Measurements from ENCODE around the gene NFATC1. TPM values are rescaled to one million over a fixed set of nuclear protein-coding genes. Genes with fewer than 3 reads are reported as not detected.

The NFATC1 gene
- total RNA-seq, 6 donors from 2014 or later = 13.6 to 39.5 (median 20.3) TPM

DNA sequence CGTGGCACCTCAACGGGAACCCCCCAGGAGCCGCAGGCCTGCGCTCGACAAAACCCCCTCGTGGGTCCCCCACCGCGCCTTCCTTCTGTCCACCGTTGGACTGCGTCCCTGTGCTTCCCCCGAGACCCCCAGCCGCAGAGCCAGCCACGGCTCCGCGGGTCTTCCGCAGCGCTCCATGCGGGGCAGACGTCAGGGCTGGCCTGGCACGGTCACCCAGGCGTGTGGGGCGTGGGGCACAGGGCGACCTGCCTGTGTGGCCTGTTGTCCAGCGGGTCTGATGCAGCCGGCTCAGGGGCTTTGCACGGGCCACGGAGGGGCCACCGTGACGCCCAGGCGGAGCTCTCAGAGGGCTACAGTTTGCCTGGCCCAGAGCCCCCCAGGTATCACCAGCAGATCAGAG lies 11.0 kb downstream of the NFATC1 start:
- peak overlapping the region in 3 of 4 donors; percentile 63 to 77 (median 72) for H3K27ac ChIP-seq
- peaks cover 31 to 54% (median 35%) of the 10 kb centered on the region in 4 donors for H3K4me1 ChIP-seq
- DNase-seq = peak in 1 of 2 donors; percentile 84

DNA sequence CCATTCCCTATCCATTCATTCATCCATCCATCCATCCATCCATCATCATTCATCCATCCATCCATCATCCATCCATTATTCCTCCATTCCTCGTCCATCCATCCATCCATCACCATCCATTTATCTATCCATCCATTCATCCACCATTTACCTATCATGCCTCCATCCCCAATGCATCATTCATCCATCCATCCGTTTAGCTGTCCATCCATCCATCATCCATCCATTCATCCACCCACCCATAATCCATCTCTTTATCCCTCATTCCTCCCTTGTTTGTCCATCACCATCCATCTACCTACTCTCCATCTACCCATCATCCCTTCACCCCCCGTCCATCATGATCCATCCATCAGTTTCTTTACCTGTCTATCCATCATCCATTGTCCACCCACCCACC lies 13.6 kb downstream of the NFATC1 start:
- 92 to 96% methylated on average over 3 of the region's 3 CpGs for WGBS, 2 donors
- Histone ChIP-seq H3K9me3 (no peaks in the 10 kb centered on the region), H3K4me3 (no peak overlapping the region), H3K27me3 (no peaks in the 10 kb centered on the region), H3K27ac (no peak overlapping the region), H3K4me1 (peaks cover 9 to 33% (median 11%) of the 10 kb centered on the region in 4 donors), H3K36me3 (peaks cover 0 to 34% (median 19%) of the 10 kb centered on the region in 4 donors)
- ATAC-seq (ENCODE audit: low FRiP score in 2 of 2) (no peak), DNase-seq (no peak)
- no peak for TF ChIP-seq POLR2AphosphoS5 (IDR thresholded peaks at IDR 0.05)
- TF ChIP-seq, protein P1, sequence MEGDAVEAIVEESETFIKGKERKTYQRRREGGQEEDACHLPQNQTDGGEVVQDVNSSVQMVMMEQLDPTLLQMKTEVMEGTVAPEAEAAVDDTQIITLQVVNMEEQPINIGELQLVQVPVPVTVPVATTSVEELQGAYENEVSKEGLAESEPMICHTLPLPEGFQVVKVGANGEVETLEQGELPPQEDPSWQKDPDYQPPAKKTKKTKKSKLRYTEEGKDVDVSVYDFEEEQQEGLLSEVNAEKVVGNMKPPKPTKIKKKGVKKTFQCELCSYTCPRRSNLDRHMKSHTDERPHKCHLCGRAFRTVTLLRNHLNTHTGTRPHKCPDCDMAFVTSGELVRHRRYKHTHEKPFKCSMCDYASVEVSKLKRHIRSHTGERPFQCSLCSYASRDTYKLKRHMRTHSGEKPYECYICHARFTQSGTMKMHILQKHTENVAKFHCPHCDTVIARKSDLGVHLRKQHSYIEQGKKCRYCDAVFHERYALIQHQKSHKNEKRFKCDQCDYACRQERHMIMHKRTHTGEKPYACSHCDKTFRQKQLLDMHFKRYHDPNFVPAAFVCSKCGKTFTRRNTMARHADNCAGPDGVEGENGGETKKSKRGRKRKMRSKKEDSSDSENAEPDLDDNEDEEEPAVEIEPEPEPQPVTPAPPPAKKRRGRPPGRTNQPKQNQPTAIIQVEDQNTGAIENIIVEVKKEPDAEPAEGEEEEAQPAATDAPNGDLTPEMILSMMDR (IDR thresholded peaks at IDR 0.05) = no peak
- TF ChIP-seq POLR2A (IDR thresholded peaks at IDR 0.05) = no peak
- no peak for TF ChIP-seq EP300 (IDR thresholded peaks at IDR 0.05)

More for the DNA sequence above, 11.0 kb downstream of the NFATC1 start:
- TF ChIP-seq POLR2AphosphoS5 (IDR thresholded peaks at IDR 0.05) (no peak), EP300 (IDR thresholded peaks at IDR 0.05) (no peak), POLR2A (IDR thresholded peaks at IDR 0.05) (no peak)
- TF ChIP-seq, protein P1 (IDR thresholded peaks at IDR 0.05) = no peak
- ATAC-seq (ENCODE audit: low FRiP score in 2 of 2) = no peak
- H3K9me3 ChIP-seq = no peaks in the 10 kb centered on the region
- peaks cover 0 to 15% (median 12%) of the 10 kb centered on the region in 4 donors for H3K36me3 ChIP-seq
- no peak overlapping the region for H3K4me3 ChIP-seq
- 95 to 96% methylated on average over 8 to 25 of the region's 30 CpGs for WGBS, 2 donors
- no peaks in the 10 kb centered on the region for H3K27me3 ChIP-seq

DNA sequence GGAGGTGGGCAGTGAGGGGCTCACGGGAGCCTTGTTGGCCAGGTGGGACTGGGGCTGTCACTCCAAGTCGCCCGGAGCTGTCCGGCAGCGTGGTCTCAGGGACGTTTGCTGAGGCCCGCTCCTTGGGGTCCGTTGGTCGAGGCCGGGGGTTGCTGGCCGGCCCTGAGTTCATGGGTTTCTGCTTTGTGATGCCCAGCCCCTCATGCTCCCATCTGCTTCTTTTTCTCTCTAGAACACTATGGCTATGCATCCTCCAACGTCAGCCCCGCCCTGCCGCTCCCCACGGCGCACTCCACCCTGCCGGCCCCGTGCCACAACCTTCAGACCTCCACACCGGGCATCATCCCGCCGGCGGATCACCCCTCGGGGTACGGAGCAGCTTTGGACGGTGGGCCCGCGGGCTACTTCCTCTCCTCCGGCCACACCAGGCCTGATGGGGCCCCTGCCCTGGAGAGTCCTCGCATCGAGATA lies 14.5 kb downstream of the NFATC1 start:
- DNase-seq (peak in 1 of 2 donors; percentile 78), ATAC-seq (ENCODE audit: low FRiP score in 2 of 2) (no peak)
- Histone ChIP-seq H3K4me3 (no peak overlapping the region), H3K27ac (no peak overlapping the region), H3K9me3 (no peaks in the 10 kb centered on the region), H3K27me3 (no peaks in the 10 kb centered on the region), H3K36me3 (peaks cover 0 to 43% (median 19%) of the 10 kb centered on the region in 4 donors), H3K4me1 (peaks cover 7 to 25% (median 8%) of the 10 kb centered on the region in 4 donors)
- TF ChIP-seq POLR2A (IDR thresholded peaks at IDR 0.05) (no peak), POLR2AphosphoS5 (IDR thresholded peaks at IDR 0.05) (no peak), EP300 (IDR thresholded peaks at IDR 0.05) (no peak)
- TF ChIP-seq, protein P1 (IDR thresholded peaks at IDR 0.05) = no peak
- WGBS, 2 donors = 96 to 97% methylated on average over 20 to 30 of the region's 30 CpGs

DNA sequence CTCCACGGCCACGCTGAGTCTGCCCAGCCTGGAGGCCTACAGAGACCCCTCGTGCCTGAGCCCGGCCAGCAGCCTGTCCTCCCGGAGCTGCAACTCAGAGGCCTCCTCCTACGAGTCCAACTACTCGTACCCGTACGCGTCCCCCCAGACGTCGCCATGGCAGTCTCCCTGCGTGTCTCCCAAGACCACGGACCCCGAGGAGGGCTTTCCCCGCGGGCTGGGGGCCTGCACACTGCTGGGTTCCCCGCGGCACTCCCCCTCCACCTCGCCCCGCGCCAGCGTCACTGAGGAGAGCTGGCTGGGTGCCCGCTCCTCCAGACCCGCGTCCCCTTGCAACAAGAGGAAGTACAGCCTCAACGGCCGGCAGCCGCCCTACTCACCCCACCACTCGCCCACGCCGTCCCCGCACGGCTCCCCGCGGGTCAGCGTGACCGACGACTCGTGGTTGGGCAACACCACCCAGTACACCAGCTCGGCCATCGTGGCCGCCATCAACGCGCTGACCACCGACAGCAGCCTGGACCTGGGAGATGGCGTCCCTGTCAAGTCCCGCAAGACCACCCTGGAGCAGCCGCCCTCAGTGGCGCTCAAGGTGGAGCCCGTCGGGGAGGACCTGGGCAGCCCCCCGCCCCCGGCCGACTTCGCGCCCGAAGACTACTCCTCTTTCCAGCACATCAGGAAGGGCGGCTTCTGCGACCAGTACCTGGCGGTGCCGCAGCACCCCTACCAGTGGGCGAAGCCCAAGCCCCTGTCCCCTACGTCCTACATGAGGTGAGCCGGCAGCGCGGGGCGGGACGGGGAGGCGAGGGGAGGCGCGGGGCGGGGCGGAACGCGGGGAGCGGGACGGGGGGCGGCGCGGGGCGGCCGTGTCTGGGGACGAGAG lies 15.2 kb downstream of the NFATC1 start:
- DNase-seq (peak in 1 of 2 donors; percentile 84), ATAC-seq (ENCODE audit: low FRiP score in 2 of 2) (no peak)
- Histone ChIP-seq H3K9me3 (no peaks in the 10 kb centered on the region), H3K27ac (no peak overlapping the region), H3K36me3 (peaks cover 0 to 43% (median 19%) of the 10 kb centered on the region in 4 donors), H3K27me3 (no peaks in the 10 kb centered on the region), H3K4me3 (no peak overlapping the region), H3K4me1 (peaks cover 0 to 17% (median 3%) of the 10 kb centered on the region in 4 donors)
- WGBS, 2 donors = 95 to 97% methylated on average over 79 to 83 of the region's 84 CpGs
- TF ChIP-seq POLR2AphosphoS5 (IDR thresholded peaks at IDR 0.05) = no peak
- TF ChIP-seq POLR2A (IDR thresholded peaks at IDR 0.05) = no peak
- TF ChIP-seq, protein P1 (IDR thresholded peaks at IDR 0.05) = no peak
- no peak for TF ChIP-seq EP300 (IDR thresholded peaks at IDR 0.05)
